DLD1 (cell line): ENCODE data around the gene UBAP1L.
"Not testable (repeated sequence)": the region's sequence is repeated elsewhere in the genome, so short reads cannot be mapped to it uniquely, and the experiment has no call there.

Experiments
- in situ Hi-C: cut with HindIII; loops from 2 replicates; pipeline ENCODE4 v1.10.0; 2017; ENCODE audit warnings: low sequenced_read_pairs

UBAP1L gene

DNA sequence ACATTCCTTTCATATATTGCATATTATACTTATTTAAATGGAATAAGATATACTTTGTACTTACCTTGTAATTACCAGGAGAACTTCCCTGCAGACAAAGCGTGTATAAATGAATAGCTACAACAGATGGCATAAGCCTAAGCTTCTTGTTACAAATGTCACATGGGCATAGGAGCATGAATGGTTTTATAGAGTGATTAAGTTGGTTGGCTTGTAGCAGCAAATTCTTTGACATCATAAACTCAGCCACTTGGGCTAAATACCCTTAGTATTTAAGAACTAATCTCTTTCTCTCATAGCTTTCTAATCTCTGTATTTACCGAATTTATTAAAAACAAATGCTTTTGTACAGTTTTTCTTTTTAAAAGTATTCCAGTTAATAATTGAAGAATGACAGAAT, at the start of gene UBAP1L:
Gene UBAP1L (minus strand): TSS at position 115 of the 400 bp plus-strand sequence. CDS start 8,985 bp downstream, outside the sequence.
- in situ Hi-C loops = no loop called here

GRCh38 chr15:65164139-65164538, 49.1 kb upstream of the UBAP1L start:
- in situ Hi-C loops = no loop called here

- in situ Hi-C loops = no loop called here
Observed at GRCh38 chr15:65163041-65163440, 48.0 kb upstream of the UBAP1L start.

- in situ Hi-C loops = no loop called here
Observed at GRCh38 chr15:65156692-65157091, 41.7 kb upstream of the UBAP1L start.

DNA sequence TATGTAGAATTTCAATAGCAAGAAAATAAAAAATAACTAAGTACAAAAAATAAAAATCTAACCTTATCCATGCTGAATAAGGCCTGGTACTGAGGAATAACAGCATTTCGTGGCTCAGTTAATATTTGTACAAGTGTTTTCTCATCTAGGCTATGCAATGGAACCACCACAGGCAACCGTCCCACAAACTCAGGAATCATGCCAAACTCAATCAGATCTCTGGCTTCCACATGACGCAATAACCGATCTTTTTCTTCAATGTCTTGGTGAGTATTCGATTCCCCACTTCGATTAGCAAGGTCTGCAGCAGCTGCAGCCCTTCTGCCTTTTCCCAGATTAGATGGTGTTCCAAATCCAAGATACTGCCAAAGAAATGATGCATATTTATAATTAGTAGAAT, 39.7 kb upstream of the UBAP1L start:
- in situ Hi-C loops = no loop called here

- in situ Hi-C loops = no loop called here
Observed at GRCh38 chr15:65147902-65148301, 32.9 kb upstream of the UBAP1L start.

- in situ Hi-C loops = no loop called here
Observed at GRCh38 chr15:65146438-65146837, 31.4 kb upstream of the UBAP1L start.

DNA sequence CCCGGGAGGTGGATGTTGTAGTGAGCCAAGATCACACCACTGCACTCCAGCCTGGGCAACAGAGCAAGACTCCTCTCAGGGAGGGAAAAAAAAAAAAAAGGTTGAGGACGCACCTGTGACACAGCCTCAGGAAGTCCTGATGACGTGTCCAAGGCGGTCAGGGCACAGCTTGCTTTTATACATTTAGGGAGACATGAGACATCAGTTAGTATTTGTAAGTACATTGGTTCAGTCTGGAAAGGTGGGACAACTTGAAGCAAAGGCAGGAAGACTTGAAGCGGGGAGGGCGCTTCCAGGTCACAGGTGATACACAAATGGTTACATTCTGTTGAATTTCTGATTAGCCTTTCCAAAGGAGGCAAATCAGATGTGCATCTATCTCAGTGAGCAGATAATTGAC, 23.6 kb upstream of the UBAP1L start:
- in situ Hi-C loops = not testable (repeated sequence)

- in situ Hi-C loops = not testable (repeated sequence)
Observed at GRCh38 chr15:65137893-65138292, 22.9 kb upstream of the UBAP1L start.

DNA sequence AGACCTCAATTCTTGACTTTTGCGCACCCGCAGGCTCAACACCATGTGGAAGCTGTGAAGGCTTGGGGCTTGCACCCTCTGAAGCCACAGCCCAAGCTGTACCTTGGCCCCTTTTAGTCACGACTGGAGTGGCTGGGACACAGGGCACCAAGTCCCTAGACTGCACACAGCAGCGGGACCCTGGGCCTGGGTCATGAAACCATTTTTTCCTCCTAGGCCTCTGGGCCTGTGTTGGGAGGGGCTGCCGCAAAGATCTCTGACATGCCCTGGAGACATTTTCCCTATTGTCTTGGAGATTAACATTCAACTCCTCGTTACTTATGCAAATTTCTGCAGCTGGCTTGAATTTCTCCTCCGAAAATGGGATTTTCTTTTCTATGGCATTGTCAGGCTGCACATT, 22.1 kb upstream of the UBAP1L start:
- in situ Hi-C loops = not testable (repeated sequence)

GRCh38 chr15:65134538-65134937, 19.5 kb upstream of the UBAP1L start:
- in situ Hi-C loops = no loop called here

DNA sequence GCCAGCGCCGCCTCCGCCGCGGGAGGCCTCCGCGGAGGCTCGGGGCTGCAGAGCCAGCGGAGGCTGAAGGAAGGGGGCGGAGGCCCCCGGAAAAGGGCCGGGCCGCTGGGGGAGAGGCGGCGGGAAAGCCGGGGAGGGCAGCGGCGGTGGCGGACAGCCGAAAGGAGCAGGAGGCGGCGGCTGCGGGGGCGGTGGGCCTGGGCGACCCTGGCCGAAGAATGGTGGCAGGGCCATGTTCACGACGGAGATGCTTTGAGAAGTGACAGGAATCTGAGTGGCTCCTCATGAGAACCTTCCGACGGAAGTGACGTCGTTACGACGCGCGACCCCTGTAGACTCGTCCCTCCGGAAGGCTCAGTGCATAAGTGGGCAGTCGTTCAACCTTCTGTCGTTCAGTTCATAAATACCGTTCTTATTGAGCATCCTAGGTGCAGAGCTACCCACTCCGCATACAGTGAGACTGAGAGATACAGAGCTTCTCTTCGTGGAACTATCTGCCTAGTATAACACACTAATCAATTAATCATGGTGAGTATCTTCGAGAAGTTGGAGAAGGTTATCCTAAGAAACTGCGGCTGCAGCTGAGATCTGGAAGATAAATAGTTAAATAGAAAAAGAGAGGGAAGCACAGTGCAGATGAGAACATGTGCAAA, 18.7 kb upstream of the UBAP1L start, which contains the start of gene PDCD7:
Gene PDCD7 (minus strand): TSS at position 261 of the 653 bp plus-strand sequence. CDS start 27 bp downstream, at position 234.
- in situ Hi-C loops = no loop called here

- in situ Hi-C loops = no loop called here
Observed at GRCh38 chr15:65132878-65133547, 18.0 kb upstream of the UBAP1L start.

GRCh38 chr15:65130941-65131340, 15.9 kb upstream of the UBAP1L start:
- in situ Hi-C loops = no loop called here

DNA sequence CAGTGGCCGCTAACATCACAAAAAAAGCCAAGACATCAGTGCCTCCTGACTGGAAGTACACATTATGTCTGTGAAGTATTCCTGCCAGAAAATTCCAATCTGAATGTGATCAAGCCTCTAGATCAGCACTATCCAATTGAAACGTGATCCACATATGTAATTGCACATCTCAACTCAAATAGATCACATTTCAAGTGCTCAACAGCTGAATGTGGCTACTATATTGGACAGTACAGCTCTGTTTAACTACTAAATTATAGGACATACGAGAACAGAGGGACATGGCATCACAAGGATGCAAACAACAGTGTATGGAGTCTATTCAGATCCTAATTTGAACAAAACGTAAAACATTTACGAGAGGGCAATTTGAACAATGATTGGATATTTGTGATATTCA, 542 bp upstream of the UBAP1L start:
- in situ Hi-C loops = no loop called here

- in situ Hi-C loops = no loop called here
Observed at GRCh38 chr15:65110676-65111292, 4.2 kb downstream of the UBAP1L start.

GRCh38 chr15:65106011-65106590, 8.9 kb downstream of the UBAP1L start:
- in situ Hi-C loops = no loop called here

DNA sequence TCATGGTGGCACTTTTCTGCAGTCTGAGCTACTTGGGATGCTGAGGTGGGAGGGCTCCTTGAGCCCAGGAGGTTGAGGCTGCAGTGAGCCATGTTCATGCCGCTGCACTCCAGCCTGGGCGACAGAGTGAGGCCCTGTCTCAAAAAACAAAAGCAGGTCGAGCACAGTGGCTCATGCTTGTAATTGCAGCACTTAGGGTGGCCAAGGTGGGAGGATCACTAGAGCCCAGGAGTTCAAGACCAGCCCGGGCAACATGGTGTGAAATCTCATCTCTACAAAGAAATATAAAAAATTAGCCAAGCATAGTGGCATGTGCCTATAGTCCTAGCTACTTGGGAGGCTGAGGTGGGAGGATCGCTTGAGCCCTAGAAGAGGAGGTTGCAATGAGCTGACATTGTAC, 10.0 kb downstream of the UBAP1L start:
- in situ Hi-C loops = no loop called here

DNA sequence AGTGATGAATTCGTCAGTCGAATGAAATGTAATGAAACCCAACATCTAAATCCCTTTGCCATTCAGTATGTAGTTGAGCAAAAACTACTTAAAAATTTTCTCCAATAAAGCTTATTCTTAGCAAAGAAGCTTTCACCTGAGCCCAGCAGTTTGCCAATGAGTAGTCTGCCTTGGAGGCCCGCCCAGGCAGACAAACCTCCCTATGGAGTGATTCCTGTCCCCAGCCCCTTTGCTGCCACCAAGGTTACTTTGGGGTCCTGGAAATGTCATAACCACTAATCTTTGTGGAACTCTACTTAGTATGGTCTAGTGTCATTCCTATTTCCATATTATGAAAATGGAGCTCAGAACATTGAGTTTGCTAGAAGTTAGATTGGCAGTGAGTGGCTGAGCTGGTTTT, 12.1 kb downstream of the UBAP1L start:
- in situ Hi-C loops = no loop called here

DNA sequence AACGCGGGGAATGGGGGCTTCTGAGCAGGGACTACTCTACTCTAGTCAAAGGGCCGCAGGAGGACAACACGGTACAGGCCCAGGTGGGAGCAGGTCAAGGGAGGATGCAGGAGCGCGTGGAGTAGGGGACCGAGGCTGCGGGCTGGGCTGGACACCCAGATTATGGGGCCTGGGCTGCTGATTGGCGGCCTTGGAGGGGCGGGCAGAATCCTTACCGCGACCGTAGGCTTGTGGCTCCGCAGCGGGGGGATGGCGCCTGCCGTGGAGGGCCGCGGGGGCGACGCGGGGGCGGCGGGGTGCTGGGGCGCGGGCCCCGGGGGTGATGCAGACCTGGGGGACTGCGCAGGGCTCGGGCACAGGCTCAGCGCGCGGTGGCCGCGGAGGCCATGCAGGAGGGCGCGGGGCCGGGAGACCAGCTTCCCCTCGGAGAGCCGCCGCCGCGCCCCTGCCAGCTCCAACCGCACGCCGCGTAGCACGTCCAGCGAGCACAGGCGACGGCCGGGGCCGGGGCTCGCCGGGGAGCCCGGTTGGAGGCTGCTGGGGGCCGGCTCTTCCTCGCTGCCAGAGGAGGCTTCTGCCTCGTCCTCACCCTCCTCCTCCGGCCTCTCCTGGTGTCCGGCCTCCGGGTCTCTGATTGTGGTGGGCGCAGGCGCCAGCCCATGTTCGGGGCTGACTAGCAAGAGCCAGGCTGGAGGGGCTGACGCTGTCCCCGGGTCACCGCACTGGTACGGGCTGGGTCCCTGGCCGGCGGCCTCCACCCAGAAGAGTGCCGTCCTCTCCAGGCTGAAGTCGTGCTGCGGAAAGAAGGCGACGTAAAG, 12.9 kb downstream of the UBAP1L start:
- in situ Hi-C loops = no loop called here

DNA sequence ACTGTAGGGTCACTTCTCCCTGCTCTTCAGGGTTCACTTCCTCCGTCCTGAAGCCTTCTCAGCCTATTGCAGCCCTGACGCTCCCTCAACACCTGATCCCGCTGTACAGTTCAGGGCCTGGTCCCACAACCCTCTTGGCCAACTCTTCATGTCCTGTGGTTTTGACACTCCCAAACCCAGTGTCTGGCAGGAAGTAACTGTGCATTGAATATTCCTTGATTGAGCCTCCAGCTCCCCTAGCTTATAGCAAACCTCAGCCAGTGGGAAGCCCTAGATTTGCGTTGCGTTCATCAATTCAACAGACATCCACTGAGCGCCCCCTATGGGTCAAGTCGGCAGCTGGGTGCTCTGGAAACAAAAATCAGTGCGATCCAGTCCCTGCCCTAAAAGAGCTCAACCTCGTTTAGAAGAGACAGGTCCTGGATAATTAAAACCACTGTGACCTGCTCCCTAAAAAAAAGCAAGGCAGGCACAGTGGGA, 13.5 kb downstream of the UBAP1L start:
- in situ Hi-C loops = no loop called here
